ENCODE measurements around the gene ITGAD. TPM values are rescaled to one million over a fixed set of nuclear protein-coding genes. Genes with fewer than 3 reads are reported as not detected.

ITGAD gene
- total RNA-seq, 2 experiments from 2014 or later: not detected

DNA sequence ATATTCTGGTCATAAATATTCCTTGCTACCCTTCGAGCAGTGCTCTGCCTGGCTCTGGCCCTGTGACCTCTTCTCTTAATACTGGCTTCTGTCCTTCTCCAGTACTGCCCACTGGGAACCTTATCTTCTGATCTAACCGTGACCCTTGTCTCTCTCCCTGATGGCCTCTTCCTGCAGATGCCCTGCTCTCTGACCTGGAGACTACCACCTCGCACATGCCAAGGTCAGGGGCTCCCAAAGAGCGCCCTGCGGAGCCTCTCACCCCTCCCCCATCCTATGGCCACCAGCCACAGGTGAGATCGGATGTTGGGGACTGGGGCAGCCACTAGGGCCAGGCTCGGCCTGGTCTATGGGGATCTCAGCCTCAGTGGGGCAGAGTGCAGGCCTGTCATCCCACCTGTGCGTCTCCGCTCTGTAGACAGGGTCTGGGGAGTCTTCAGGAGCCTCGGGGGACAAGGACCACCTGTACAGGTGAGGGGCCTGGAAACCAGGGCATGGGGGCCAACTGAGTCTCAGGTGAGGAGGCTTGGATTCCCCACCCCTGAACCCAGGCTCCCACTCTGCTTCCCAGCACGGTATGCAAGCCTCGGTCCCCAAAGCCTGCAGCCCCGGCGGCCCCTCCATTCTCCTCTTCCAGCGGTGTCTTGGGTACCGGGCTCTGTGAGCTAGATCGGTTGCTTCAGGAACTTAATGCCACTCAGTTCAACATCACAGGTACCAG, 80.3 kb downstream of the ITGAD start:
- H3K9me3 Mint-ChIP-seq (ENCODE audit: low read depth): no peaks in the 10 kb centered on the region
- no peak overlapping the region for H3K4me3 Mint-ChIP-seq
- POLR2A ChIA-PET: no interaction called here
- ATAC-seq (no peak), DNase-seq (no peak)
- no peak overlapping the region for H3K27ac Mint-ChIP-seq
- H3K27me3 Mint-ChIP-seq: peaks cover 18% of the 10 kb centered on the region
- no peaks in the 10 kb centered on the region for H3K36me3 Mint-ChIP-seq (ENCODE audit: low read depth)
- CTCF ChIA-PET: interaction anchor here (0.7 to 3.2 kb wide), 2 partner anchors 13 to 272 kb away, joined by 3 to 15 read pairs; no protein-coding TSS in a partner anchor
- intact Hi-C loops (cut with DNase I, micrococcal nuclease): no loop called here
- H3K4me1 Mint-ChIP-seq: peaks cover 28% of the 10 kb centered on the region

DNA sequence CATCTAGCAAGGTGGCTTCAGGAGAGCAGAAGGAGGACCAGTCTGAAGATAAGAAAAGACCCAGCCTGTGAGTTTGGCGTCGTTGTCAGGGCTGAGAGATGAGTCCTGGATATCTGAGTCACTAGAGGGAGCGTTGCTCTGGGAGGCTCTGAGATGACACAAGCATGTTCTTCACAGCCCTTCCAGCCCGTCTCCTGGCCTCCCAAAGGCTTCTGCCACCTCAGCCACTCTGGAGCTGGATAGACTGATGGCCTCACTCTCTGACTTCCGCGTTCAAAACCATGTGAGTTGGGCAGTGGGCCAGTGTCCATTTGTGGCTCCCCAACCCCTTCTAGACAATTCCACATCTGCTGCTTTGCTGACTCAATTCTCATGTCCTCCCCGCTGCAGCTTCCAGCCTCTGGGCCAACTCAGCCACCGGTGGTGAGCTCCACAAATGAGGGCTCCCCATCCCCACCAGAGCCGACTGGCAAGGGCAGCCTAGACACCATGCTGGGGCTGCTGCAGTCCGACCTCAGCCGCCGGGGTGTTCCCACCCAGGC, 81.1 kb downstream of the ITGAD start:
- ATAC-seq: no peak
- POLR2A ChIA-PET: interaction anchor here (0.6 kb wide), 1 partner anchor 395 kb away, joined by 3 read pairs; no protein-coding TSS in a partner anchor
- Mint-ChIP-seq H3K4me3 (no peak overlapping the region), H3K36me3 (ENCODE audit: low read depth) (no peaks in the 10 kb centered on the region), H3K9me3 (ENCODE audit: low read depth) (no peaks in the 10 kb centered on the region), H3K27me3 (peaks cover 18% of the 10 kb centered on the region), H3K27ac (no peak overlapping the region), H3K4me1 (peaks cover 28% of the 10 kb centered on the region)
- DNase-seq: no peak
- intact Hi-C loops (cut with DNase I, micrococcal nuclease): no loop called here
- CTCF ChIA-PET: interaction anchor here (0.6 to 3.2 kb wide), 2 partner anchors 13 to 19 kb away, joined by 3 to 15 read pairs; no protein-coding TSS in a partner anchor

DNA sequence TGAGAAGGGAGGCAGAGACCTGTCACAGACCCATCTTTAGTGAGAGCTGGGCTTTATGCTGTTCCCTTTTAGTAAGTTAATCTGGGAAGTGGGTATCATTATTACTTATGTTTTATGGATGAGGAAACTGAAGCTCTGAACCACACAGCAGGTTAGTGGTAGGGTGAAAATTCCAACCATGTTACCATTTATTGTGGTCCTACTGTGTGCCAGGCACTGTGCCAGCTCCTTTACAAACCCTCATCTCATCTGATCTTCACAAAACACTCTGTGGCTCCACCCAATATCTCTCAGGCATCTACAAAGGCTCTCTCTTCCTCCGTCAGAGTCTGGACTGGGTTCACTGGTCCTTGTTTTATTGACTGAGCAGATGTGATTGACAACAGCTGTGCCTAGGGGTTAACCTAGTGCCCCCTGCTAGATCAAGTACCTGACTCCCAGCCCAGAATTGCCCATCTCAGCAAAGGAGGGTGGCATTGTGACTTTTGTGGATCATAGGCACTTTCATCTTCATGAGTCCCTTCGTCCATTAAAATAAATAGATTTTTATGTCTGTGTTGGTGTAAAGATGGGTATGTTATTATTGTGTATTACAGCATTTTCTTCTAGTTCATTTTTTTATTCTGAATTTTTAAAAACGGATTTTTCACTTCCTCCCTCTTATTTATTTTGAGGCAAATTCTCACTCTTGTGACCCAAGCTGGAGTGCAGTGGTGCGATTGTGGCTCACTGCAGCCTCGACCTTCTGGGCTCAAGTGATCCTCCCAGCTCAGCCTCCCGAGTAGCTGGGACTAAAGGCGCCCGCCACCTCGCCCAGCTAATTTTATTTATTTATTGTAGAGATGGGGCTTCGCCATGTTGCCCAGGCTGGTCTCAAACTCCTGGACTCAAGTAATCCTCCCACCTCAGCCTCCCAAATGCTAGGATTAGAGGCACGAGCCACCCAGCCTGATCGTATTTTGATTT, 81.9 kb downstream of the ITGAD start:
- intact Hi-C loops (cut with DNase I, micrococcal nuclease): no loop called here
- peaks cover 18% of the 10 kb centered on the region for H3K27me3 Mint-ChIP-seq
- no peak overlapping the region for H3K27ac Mint-ChIP-seq
- H3K4me1 Mint-ChIP-seq: peaks cover 28% of the 10 kb centered on the region
- DNase-seq: no peak
- ChIA-PET POLR2A (interaction anchor here (0.6 kb wide), 1 partner anchor 394 kb away, joined by 3 read pairs; no protein-coding TSS in a partner anchor), CTCF (interaction anchor here (1.1 to 3.2 kb wide), 2 partner anchors 14 to 33 kb away, joined by 6 to 15 read pairs; partner anchors contain the start of gene ZNF843)
- no peaks in the 10 kb centered on the region for H3K9me3 Mint-ChIP-seq (ENCODE audit: low read depth)
- no peak for ATAC-seq
- no peak overlapping the region for H3K4me3 Mint-ChIP-seq
- H3K36me3 Mint-ChIP-seq (ENCODE audit: low read depth): no peaks in the 10 kb centered on the region

DNA sequence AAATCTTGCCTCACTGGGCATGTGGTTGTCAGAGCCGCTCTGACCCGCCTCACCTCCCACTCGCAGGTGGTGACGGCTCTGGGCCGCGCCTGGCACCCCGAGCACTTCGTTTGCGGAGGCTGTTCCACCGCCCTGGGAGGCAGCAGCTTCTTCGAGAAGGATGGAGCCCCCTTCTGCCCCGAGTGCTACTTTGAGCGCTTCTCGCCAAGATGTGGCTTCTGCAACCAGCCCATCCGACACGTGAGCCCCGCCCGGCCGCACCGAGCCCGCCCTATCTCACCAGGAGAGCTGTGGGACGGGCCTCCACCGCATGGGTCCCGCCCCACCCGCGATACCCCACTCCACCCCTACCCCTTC, 82.8 kb downstream of the ITGAD start:
- Mint-ChIP-seq H3K4me1 (peaks cover 28% of the 10 kb centered on the region), H3K4me3 (peak overlapping the region; percentile 70), H3K9me3 (ENCODE audit: low read depth) (no peaks in the 10 kb centered on the region), H3K36me3 (ENCODE audit: low read depth) (no peaks in the 10 kb centered on the region), H3K27ac (no peak overlapping the region), H3K27me3 (peaks cover 18% of the 10 kb centered on the region)
- DNase-seq: no peak
- intact Hi-C loops (cut with DNase I, micrococcal nuclease): loop anchor here in 1 of 2 experiments (1.0 kb wide), 1 partner anchor 334 kb away; no protein-coding TSS in a partner anchor
- ChIA-PET CTCF (interaction anchor here (1.1 to 3.2 kb wide), 3 partner anchors 15 to 34 kb away, joined by 3 to 15 read pairs (median 6); partner anchors contain the start of gene ZNF843), POLR2A (no interaction called here)
- no peak for ATAC-seq

Other genes with a start within 250 kb of the ITGAD start
- under 1 TPM; 0.26 to 0.43 TPM for gene PRSS36, start 243.3 kb upstream of the ITGAD start, total RNA-seq
- gene FUS, start 213.2 kb upstream of the ITGAD start, total RNA-seq: 100 to 1,000 TPM; 647 to 648 TPM
- gene PYCARD, start 190.6 kb upstream of the ITGAD start, total RNA-seq: 1 to 10 TPM; 5.7 TPM
- gene TRIM72, start 179.2 kb upstream of the ITGAD start, total RNA-seq: under 1 TPM in 1 of 2 experiments, not detected in 1; 0.04 TPM
- not detected for gene PYDC1, start 176.2 kb upstream of the ITGAD start, total RNA-seq
- under 1 TPM; 0.67 to 0.98 TPM for gene ITGAM, start 133.4 kb upstream of the ITGAD start, total RNA-seq
- gene ITGAX, start 38.2 kb upstream of the ITGAD start, total RNA-seq: 1 to 10 TPM; 5.3 to 6.6 TPM
- not detected for gene COX6A2, start 35.0 kb downstream of the ITGAD start, total RNA-seq
- gene ZNF843, start 49.5 kb downstream of the ITGAD start, total RNA-seq: under 1 TPM; 0.16 to 0.18 TPM
- 1 to 10 TPM; 7.0 to 7.9 TPM for gene ARMC5, start 66.2 kb downstream of the ITGAD start, total RNA-seq
- gene TGFB1I1, start 78.8 kb downstream of the ITGAD start, total RNA-seq: 1 to 10 TPM in 1 of 2 experiments, under 1 TPM in 1; 0.80 to 1.1 TPM
- under 1 TPM; 0.11 TPM for gene SLC5A2, start 89.8 kb downstream of the ITGAD start, total RNA-seq
- gene RUSF1, start 115.1 kb downstream of the ITGAD start, total RNA-seq: 10 to 100 TPM; 36.3 to 37.7 TPM
- gene AHSP, start 134.6 kb downstream of the ITGAD start, total RNA-seq: not detected

All from activated CD4-positive, alpha-beta T cell treated with anti-CD3 and anti-CD28 coated beads for 36 hours (primary cell).